Lower leg skin (tissue), 4 donors: ENCODE data around the gene CSRP3. TPM values are rescaled to one million over a fixed set of nuclear protein-coding genes. Genes with fewer than 3 reads are reported as not detected.

ENCODE experiments used
- DNase-seq, 2 donors: peaks; one replicate each; pipeline ENCODE4 v3.0.0-alpha.2; 2019; ENCODE audit warnings: low spot score in 2 of 2
- H3K4me3 ChIP-seq: fragments of 200-600 bp; sonication (generic); 2 replicates; pipeline ENCODE4 v1.5.1; 2017; ENCODE audit warnings: mild to moderate bottlenecking, low read depth; ENCODE audit not compliant: poor library complexity, severe bottlenecking
- POLR2A ChIP-seq, 2 donors: fragments of 450-650 bp; IDR thresholded peaks; one replicate each; pipeline ENCODE4 v1.6.1; 2016 to 2017; ENCODE audit warnings: antibody characterized with exemption in 2 of 2, mild to moderate bottlenecking in 1 of 2, moderate library complexity in 1 of 2
- WGBS, 2 donors: methylation state at CpG; one replicate each; pipeline ENCODE4 v1.1.5; 2018; 5-methylcytosine and 5-hydroxymethylcytosine counted together
- intact Hi-C: fragments of 100-400 bp; cut with DNase I; formaldehyde crosslinking; loops from one replicate; pipeline ENCODE4 v1.15.0; 2023; ENCODE audit warnings: low total_unique reads
- total RNA-seq, 4 donors: library from RNA; depleted of rRNA; stranded (reverse); fragments of >200 nt; gene quantifications; one replicate each; pipeline ENCODE4 v1.1.0, GENCODE V29; 2016
- TF ChIP-seq, protein P1 (sequence below), 3 donors: fragments of 450-650 bp; IDR thresholded peaks; one replicate each; pipeline ENCODE4 v1.5.1; 2016; ENCODE audit warnings: antibody characterized with exemption in 3 of 3, mild to moderate bottlenecking in 3 of 3, moderate library complexity in 2 of 3

The CSRP3 gene
- total RNA-seq, 4 donors from 2014 or later, result not detected

DNA sequence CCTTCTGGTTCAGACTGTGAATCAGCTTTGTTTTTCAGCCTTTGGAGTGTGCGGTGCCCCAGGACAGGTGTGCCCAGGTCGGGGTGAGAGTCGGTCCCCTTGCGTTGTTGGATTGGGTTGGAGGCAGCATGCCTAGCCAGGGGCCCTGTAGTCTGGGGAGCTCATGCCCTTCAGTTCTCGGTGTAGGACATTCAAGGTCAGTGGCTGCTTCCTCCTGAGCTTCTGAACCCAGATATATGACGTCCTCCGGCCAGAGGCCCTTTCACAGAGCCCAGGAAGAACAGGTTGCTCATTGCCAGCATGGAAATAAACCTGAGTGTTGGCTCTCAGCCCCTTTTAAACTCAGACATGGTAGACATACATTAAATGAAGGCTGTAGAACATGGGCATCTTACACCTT is 2.7 kb downstream of the CSRP3 start:
- no peak for DNase-seq
- WGBS, 2 donors, result 83 to 91% methylated on average over 7 of the region's 7 CpGs

DNA sequence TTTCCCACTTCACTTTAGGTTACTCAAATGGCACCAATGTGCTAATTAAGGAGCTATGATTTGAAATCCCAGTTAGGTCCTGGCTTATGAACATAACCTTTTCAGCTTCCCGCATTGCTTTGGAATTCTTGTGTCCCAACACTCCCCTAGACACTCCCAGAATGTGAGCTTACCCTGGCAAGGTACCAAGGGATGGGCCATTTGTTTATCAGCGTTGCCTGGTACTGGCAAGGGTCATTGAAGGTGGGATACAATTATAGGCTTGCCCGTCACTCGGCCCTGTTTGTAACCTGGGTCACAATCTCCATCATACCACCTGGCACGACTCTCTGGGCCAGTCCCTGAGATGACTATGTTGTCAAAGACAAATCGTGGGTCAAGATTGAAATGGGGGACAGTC is 5.4 kb downstream of the CSRP3 start:
- intact Hi-C loops, result no loop called here
- 77 to 80% methylated on average over 6 of the region's 6 CpGs for WGBS, 2 donors
- DNase-seq, result no peak
- TF ChIP-seq, protein P1, sequence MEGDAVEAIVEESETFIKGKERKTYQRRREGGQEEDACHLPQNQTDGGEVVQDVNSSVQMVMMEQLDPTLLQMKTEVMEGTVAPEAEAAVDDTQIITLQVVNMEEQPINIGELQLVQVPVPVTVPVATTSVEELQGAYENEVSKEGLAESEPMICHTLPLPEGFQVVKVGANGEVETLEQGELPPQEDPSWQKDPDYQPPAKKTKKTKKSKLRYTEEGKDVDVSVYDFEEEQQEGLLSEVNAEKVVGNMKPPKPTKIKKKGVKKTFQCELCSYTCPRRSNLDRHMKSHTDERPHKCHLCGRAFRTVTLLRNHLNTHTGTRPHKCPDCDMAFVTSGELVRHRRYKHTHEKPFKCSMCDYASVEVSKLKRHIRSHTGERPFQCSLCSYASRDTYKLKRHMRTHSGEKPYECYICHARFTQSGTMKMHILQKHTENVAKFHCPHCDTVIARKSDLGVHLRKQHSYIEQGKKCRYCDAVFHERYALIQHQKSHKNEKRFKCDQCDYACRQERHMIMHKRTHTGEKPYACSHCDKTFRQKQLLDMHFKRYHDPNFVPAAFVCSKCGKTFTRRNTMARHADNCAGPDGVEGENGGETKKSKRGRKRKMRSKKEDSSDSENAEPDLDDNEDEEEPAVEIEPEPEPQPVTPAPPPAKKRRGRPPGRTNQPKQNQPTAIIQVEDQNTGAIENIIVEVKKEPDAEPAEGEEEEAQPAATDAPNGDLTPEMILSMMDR (IDR thresholded peaks at IDR 0.05), result no peak
- TF ChIP-seq POLR2A (IDR thresholded peaks at IDR 0.05), result no peak
- H3K4me3 ChIP-seq, result no peak overlapping the region

More for the DNA sequence above, 2.7 kb downstream of the CSRP3 start:
- H3K4me3 ChIP-seq, result no peak overlapping the region
- intact Hi-C loops, result no loop called here
- TF ChIP-seq, protein P1 (IDR thresholded peaks at IDR 0.05), result no peak
- no peak for TF ChIP-seq POLR2A (IDR thresholded peaks at IDR 0.05)

DNA sequence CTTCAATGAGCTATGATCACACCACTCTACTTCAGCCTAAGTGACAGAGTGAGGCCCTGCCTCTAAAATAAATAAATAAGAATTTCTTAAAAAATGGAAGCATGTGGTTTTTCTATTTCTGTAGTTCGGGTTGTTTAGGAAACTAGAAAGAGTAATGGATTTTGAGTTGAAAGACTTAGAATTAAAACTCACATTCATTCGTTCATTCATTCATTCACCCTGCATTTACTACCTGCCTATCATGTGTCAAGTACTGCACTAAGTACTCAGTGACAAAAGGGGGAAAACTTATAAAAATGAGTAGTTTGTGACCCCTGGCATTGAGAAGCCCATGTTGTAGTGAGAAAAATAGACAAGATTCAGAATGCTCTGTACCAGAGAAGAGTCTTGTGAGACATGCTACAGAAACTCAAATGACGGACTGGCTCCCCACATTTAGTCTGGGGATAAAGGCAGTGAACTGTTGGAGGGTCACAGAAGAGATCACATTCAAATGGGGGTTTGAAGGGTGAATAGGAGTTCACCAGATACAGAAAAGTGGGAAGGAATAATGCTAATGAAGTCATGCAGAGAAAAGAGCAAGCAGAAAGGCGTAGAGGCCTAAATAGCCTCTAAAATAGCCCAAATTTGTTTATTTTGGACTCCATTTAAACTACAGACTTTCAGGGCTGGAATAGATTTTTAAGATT is 7.0 kb downstream of the CSRP3 start:
- WGBS, 2 donors, result 89 to 97% methylated on average over 4 of the region's 4 CpGs
- TF ChIP-seq, protein P1 (IDR thresholded peaks at IDR 0.05), result no peak
- TF ChIP-seq POLR2A (IDR thresholded peaks at IDR 0.05), result no peak
- no peak for DNase-seq
- intact Hi-C loops, result no loop called here
- H3K4me3 ChIP-seq, result no peak overlapping the region

DNA sequence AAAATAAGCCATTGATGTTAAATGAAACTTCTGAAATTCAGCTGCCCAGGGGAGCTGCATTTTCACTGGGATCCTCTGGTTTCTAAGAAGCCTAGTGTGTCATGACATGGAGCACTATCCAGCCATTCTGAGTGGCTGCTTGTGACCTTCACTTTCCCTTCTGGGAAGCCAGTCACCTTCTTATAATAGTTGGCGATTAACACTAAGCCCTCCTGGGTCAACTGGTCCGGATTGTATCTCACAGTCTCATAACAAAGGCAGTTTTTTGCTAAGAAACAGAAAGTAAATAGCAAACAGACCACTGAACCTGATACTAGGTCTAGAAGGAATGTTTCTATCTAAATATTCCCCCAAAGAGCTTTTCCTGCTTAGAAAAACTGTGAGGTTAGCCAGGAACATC is 7.9 kb downstream of the CSRP3 start:
- no peak for TF ChIP-seq POLR2A (IDR thresholded peaks at IDR 0.05)
- TF ChIP-seq, protein P1 (IDR thresholded peaks at IDR 0.05), result no peak
- DNase-seq, result no peak
- 80 to 82% methylated on average over 2 of the region's 2 CpGs for WGBS, 2 donors
- no peak overlapping the region for H3K4me3 ChIP-seq
- intact Hi-C loops, result no loop called here

DNA sequence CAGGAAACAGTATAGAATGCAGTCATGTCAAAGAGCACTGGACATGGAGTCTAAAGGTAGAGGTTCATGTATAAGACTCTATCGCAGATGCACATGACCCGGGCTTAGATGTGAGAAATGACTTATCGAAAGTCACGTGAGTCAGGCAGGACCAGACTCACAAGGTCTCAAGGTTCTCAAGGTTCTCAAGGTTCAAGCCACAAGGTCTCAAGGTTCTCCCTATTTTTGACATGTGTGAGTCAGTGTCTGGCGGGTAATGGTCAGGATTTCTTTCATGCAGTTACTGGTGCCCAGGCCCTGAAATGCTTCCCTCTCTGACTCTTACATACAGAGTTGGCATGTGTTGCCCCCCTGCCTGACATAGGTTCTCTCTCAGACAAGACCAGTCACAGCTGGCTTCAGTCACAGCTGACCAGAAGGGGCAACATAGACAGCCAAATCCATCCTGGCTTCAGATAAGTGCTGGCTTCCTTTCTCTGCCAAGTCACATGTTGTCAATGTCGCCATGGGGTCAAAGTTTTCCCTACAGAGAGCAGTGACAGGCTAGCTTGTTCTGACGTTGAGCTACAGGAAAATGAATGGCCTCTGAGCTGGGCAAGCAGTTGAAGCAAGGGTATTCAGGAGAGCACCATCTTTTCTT is 10.1 kb downstream of the CSRP3 start:
- intact Hi-C loops, result no loop called here
- H3K4me3 ChIP-seq, result no peak overlapping the region
- DNase-seq, result no peak
- 81 to 85% methylated on average over 7 of the region's 7 CpGs for WGBS, 2 donors
- TF ChIP-seq, protein P1 (IDR thresholded peaks at IDR 0.05), result no peak
- no peak for TF ChIP-seq POLR2A (IDR thresholded peaks at IDR 0.05)
